ENCODE results near the gene PTGS2.

- TF ChIP-seq POLR2A (IDR thresholded peaks at IDR 0.05; ENCODE audit: control extremely low read depth in 1 of 2, low read depth in 2 of 2, low read length in 2 of 2) (no peak), POLR2AphosphoS5 (IDR thresholded peaks at IDR 0.05; ENCODE audit: low read depth, low read length) (no peak), BRCA1 (IDR thresholded peaks at IDR 0.05; ENCODE audit: low read depth, low read length) (no peak), CHD7 (IDR thresholded peaks at IDR 0.05; ENCODE audit: insufficient replicate concordance, low read length) (no peak), CTCF (IDR thresholded peaks at IDR 0.05; ENCODE audit: control extremely low read depth in 1 of 3, insufficient read depth in 1 of 3, low read depth in 1 of 3, low read length in 3 of 3) (peak in 1 of 3 experiments; percentile 1; a peak in 1 of 4 replicates), HDAC6 (IDR thresholded peaks at IDR 0.05; ENCODE audit: low read depth, low read length) (no peak), HDAC2 (IDR thresholded peaks at IDR 0.05; ENCODE audit: borderline replicate concordance in 1 of 2, low read depth in 2 of 2, low read length in 2 of 2) (no peak)
These were observed 2.5 kb upstream of the PTGS2 start for GRCh38 chr1:186682736-186683135.
